Lower lobe of right lung (tissue), 2 donors: Measurements from ENCODE around the gene COMMD2. TPM values are rescaled to one million over a fixed set of nuclear protein-coding genes. Genes with fewer than 3 reads are reported as not detected.

Experiments used
- ATAC-seq, 2 donors: fragments of 200-7000 bp; cut with Tn5 transposase; one replicate each; pipeline ENCODE4 v1.9.1; 2020 to 2022; ENCODE audit warnings: mild to moderate bottlenecking in 2 of 2, moderate library complexity in 2 of 2
- DNase-seq: peaks from one replicate; pipeline ENCODE4 v3.0.0-alpha.2; 2020
- H3K27ac ChIP-seq: fragments of 200-600 bp; one replicate; pipeline ENCODE4 v1.8.0; 2022
- H3K27me3 ChIP-seq: fragments of 200-600 bp; one replicate; pipeline ENCODE4 v1.8.0; 2022; ENCODE audit warnings: low read depth
- H3K36me3 ChIP-seq: fragments of 200-600 bp; one replicate; pipeline ENCODE4 v1.8.0; 2022; ENCODE audit warnings: mild to moderate bottlenecking
- H3K4me1 ChIP-seq: fragments of 200-600 bp; one replicate; pipeline ENCODE4 v1.8.0; 2022
- H3K4me3 ChIP-seq: fragments of 200-600 bp; one replicate; pipeline ENCODE4 v1.8.0; 2022; ENCODE audit warnings: mild to moderate bottlenecking
- H3K9me3 ChIP-seq: fragments of 200-600 bp; one replicate; pipeline ENCODE4 v1.8.0; 2022
- CTCF ChIP-seq: fragments of 200-600 bp; IDR thresholded peaks from one replicate; pipeline ENCODE4 v1.8.0; 2022; ENCODE audit warnings: antibody characterized with exemption, mild to moderate bottlenecking
- intact Hi-C: fragments of 100-400 bp; cut with DNase I; formaldehyde crosslinking; loops from one replicate; pipeline ENCODE4 v1.11.0; 2022
- total RNA-seq: library from RNA; stranded (reverse); fragmentation: NEBNext Ultra II Directional; extraction: Animal tissue kit (Norgen Biotek cat#: 25700); gene quantifications from one replicate; pipeline ENCODE4 v1.2.1, GENCODE V29; 2021
- donor health status: DM: no; HTN: yes; CAD: no; lungs with severe emphysema.

COMMD2 gene
- total RNA-seq, 1 donor from 2014 or later, result 44.9 TPM

- no peaks in the 10 kb centered on the region for H3K4me1 ChIP-seq
- DNase-seq (no peak), ATAC-seq (no peak)
- TF ChIP-seq CTCF, result no peak
- no peaks in the 10 kb centered on the region for H3K36me3 ChIP-seq
- no peaks in the 10 kb centered on the region for H3K27me3 ChIP-seq
- no peak overlapping the region for H3K27ac ChIP-seq
- intact Hi-C loops, result no loop called here
- no peak overlapping the region for H3K4me3 ChIP-seq
- H3K9me3 ChIP-seq, result no peaks in the 10 kb centered on the region
Observed at GRCh38 chr3:149764302-149764701, 12.0 kb upstream of the COMMD2 start.

- DNase-seq (no peak), ATAC-seq (no peak)
- intact Hi-C loops, result no loop called here
- Histone ChIP-seq H3K9me3 (no peaks in the 10 kb centered on the region), H3K4me3 (no peak overlapping the region), H3K27me3 (no peaks in the 10 kb centered on the region), H3K36me3 (no peaks in the 10 kb centered on the region), H3K27ac (no peak overlapping the region), H3K4me1 (no peaks in the 10 kb centered on the region)
- no peak for TF ChIP-seq CTCF
Observed at GRCh38 chr3:149763565-149764195, 11.4 kb upstream of the COMMD2 start.

GRCh38 chr3:149753717-149754116 is 1.4 kb upstream of the COMMD2 start:
- Histone ChIP-seq H3K27ac (no peak overlapping the region), H3K9me3 (no peaks in the 10 kb centered on the region), H3K4me1 (peaks cover 16% of the 10 kb centered on the region), H3K4me3 (no peak overlapping the region), H3K27me3 (no peaks in the 10 kb centered on the region), H3K36me3 (peaks cover 21% of the 10 kb centered on the region)
- intact Hi-C loops, result no loop called here
- no peak for ATAC-seq
- DNase-seq, result no peak
- TF ChIP-seq CTCF, result no peak

GRCh38 chr3:149752788-149753136 is 473 bp upstream of the COMMD2 start:
- Histone ChIP-seq H3K27ac (peak overlapping the region; percentile 83), H3K4me1 (peaks cover 16% of the 10 kb centered on the region), H3K36me3 (peaks cover 31% of the 10 kb centered on the region), H3K9me3 (no peaks in the 10 kb centered on the region), H3K27me3 (no peaks in the 10 kb centered on the region), H3K4me3 (peak overlapping the region; percentile 85)
- intact Hi-C loops, result no loop called here
- TF ChIP-seq CTCF, result no peak
- ATAC-seq, result no peak
- no peak for DNase-seq

GRCh38 chr3:149751551-149751950 is 738 bp downstream of the COMMD2 start:
- DNase-seq (no peak), ATAC-seq (peak; percentile 59 to 62)
- Histone ChIP-seq H3K27ac (peak overlapping the region; percentile 83), H3K4me1 (peaks cover 16% of the 10 kb centered on the region), H3K36me3 (peaks cover 43% of the 10 kb centered on the region), H3K9me3 (no peaks in the 10 kb centered on the region), H3K4me3 (peak overlapping the region; percentile 85), H3K27me3 (no peaks in the 10 kb centered on the region)
- intact Hi-C loops, result no loop called here
- TF ChIP-seq CTCF, result no peak

GRCh38 chr3:149744606-149745005 is 7.7 kb downstream of the COMMD2 start:
- Histone ChIP-seq H3K27ac (no peak overlapping the region), H3K36me3 (peaks cover 96% of the 10 kb centered on the region), H3K27me3 (no peaks in the 10 kb centered on the region), H3K9me3 (no peaks in the 10 kb centered on the region), H3K4me3 (no peak overlapping the region), H3K4me1 (peaks cover 8% of the 10 kb centered on the region)
- DNase-seq (no peak), ATAC-seq (peak in 1 of 2 donors; percentile 72)
- intact Hi-C loops, result no loop called here
- no peak for TF ChIP-seq CTCF
